Peyer's patch (tissue), 4 donors: ENCODE data around the gene FOXP2. TPM values are rescaled to one million over a fixed set of nuclear protein-coding genes. Genes with fewer than 3 reads are reported as not detected.

ENCODE experiments used
- DNase-seq, 3 donors: peaks; one replicate each; pipeline ENCODE4 v3.0.0-alpha.2; 2017 to 2019
- H3K27ac ChIP-seq, 4 donors: fragments of 200-600 bp; sonication (generic); one replicate each; pipeline ENCODE4 v1.5.1; 2016 to 2019
- H3K27me3 ChIP-seq, 2 donors: fragments of 200-600 bp; sonication (generic); one replicate each; pipeline ENCODE4 v1.5.1; 2019
- H3K36me3 ChIP-seq, 3 donors: fragments of 200-600 bp; sonication (generic); one replicate each; pipeline ENCODE4 v1.5.1; 2016 to 2019
- H3K4me1 ChIP-seq, 4 donors: fragments of 200-600 bp; sonication (generic); one replicate each; pipeline ENCODE4 v1.5.1; 2016 to 2019
- H3K4me3 ChIP-seq, 4 donors: fragments of 200-600 bp; sonication (generic); 1 replicate in 3 of 4; 2 replicates in 1 of 4; pipeline ENCODE4 v1.5.1; 2016 to 2019; ENCODE audit warnings: mild to moderate bottlenecking in 1 of 4
- H3K9me3 ChIP-seq, 4 donors: fragments of 200-600 bp; sonication (generic); one replicate each; pipeline ENCODE4 v1.5.1; 2016 to 2019; ENCODE audit warnings: mild to moderate bottlenecking in 1 of 4
- POLR2A ChIP-seq, 2 donors: fragments of 450-650 bp; IDR thresholded peaks; one replicate each; pipeline ENCODE4 v1.5.1; 2017; ENCODE audit warnings: antibody characterized with exemption in 2 of 2, mild to moderate bottlenecking in 2 of 2, moderate library complexity in 2 of 2
- total RNA-seq, 4 donors: library from RNA; depleted of rRNA; stranded (reverse); fragments of >200 nt; gene quantifications; one replicate each; pipeline ENCODE4 v1.1.0, GENCODE V29; 2016
- TF ChIP-seq, protein P1 (sequence below), 6 experiments: fragments of 450-650 bp in 4 of 6; fragments of 200-600 bp in 2 of 6; sonication (generic) in 1 of 6; IDR thresholded peaks; one replicate each; pipeline ENCODE4 v1.5.1; 2017 to 2019; ENCODE audit warnings: antibody characterized with exemption in 6 of 6, mild to moderate bottlenecking in 3 of 6, moderate library complexity in 1 of 6

The FOXP2 gene
- total RNA-seq, 4 donors from 2014 or later, result 10.5 to 46.2 (median 31.3) TPM

- Histone ChIP-seq H3K27ac (no peak overlapping the region), H3K4me3 (no peak overlapping the region), H3K9me3 (no peaks in the 10 kb centered on the region), H3K36me3 (no peaks in the 10 kb centered on the region), H3K4me1 (no peaks in the 10 kb centered on the region), H3K27me3 (no peaks in the 10 kb centered on the region)
- TF ChIP-seq, protein P1, sequence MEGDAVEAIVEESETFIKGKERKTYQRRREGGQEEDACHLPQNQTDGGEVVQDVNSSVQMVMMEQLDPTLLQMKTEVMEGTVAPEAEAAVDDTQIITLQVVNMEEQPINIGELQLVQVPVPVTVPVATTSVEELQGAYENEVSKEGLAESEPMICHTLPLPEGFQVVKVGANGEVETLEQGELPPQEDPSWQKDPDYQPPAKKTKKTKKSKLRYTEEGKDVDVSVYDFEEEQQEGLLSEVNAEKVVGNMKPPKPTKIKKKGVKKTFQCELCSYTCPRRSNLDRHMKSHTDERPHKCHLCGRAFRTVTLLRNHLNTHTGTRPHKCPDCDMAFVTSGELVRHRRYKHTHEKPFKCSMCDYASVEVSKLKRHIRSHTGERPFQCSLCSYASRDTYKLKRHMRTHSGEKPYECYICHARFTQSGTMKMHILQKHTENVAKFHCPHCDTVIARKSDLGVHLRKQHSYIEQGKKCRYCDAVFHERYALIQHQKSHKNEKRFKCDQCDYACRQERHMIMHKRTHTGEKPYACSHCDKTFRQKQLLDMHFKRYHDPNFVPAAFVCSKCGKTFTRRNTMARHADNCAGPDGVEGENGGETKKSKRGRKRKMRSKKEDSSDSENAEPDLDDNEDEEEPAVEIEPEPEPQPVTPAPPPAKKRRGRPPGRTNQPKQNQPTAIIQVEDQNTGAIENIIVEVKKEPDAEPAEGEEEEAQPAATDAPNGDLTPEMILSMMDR (IDR thresholded peaks at IDR 0.05), result no peak
- no peak for TF ChIP-seq POLR2A (IDR thresholded peaks at IDR 0.05)
- DNase-seq, result no peak
Measured at GRCh38 chr7:114671563-114672123, 257.0 kb downstream of the FOXP2 start.

- DNase-seq, result no peak
- TF ChIP-seq, protein P1 (IDR thresholded peaks at IDR 0.05), result no peak
- no peak for TF ChIP-seq POLR2A (IDR thresholded peaks at IDR 0.05)
- Histone ChIP-seq H3K9me3 (no peaks in the 10 kb centered on the region), H3K4me3 (no peak overlapping the region), H3K4me1 (no peaks in the 10 kb centered on the region), H3K36me3 (no peaks in the 10 kb centered on the region), H3K27ac (no peak overlapping the region), H3K27me3 (no peaks in the 10 kb centered on the region)
Measured at GRCh38 chr7:114678116-114678515, 263.5 kb downstream of the FOXP2 start.

- H3K4me1 ChIP-seq, result no peaks in the 10 kb centered on the region
- H3K4me3 ChIP-seq, result no peak overlapping the region
- H3K9me3 ChIP-seq, result no peaks in the 10 kb centered on the region
- no peak for TF ChIP-seq POLR2A (IDR thresholded peaks at IDR 0.05)
- TF ChIP-seq, protein P1 (IDR thresholded peaks at IDR 0.05), result no peak
- H3K27me3 ChIP-seq, result no peaks in the 10 kb centered on the region
- no peak for DNase-seq
- H3K27ac ChIP-seq, result no peak overlapping the region
- no peaks in the 10 kb centered on the region for H3K36me3 ChIP-seq
Measured at GRCh38 chr7:114687238-114687637, 272.6 kb downstream of the FOXP2 start.

DNA sequence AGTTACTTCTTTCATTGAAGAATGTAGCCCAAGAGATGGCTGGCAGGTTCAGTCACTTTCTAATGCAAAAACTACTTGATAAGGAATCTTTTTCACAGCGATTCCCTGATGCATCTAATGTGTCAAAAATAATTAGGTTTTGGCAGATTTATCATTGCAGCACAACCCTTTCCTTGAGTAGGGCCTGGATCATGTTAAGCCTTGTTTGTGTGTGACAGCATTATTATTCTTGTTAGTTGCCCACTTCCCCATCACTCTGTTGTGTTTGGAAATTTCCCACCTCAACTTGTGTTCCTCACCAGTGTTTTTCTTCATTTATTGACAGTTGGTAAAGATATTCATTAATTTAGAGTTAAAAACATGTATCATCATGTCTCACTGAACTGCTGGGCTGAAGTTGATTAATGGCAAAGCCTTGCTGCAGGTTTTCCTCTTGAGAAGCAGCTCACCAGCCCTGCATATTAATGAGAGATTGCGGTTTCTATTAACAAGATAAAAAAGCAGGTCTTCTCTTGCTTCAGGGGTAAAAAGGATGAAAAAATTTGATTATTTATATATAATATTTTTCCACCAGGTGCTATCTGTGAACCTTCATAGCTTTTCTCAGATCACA, 273.9 kb downstream of the FOXP2 start:
- DNase-seq, result no peak
- Histone ChIP-seq H3K4me1 (no peaks in the 10 kb centered on the region), H3K4me3 (no peak overlapping the region), H3K9me3 (no peaks in the 10 kb centered on the region), H3K36me3 (no peaks in the 10 kb centered on the region), H3K27me3 (no peaks in the 10 kb centered on the region), H3K27ac (no peak overlapping the region)
- no peak for TF ChIP-seq POLR2A (IDR thresholded peaks at IDR 0.05)
- TF ChIP-seq, protein P1 (IDR thresholded peaks at IDR 0.05), result no peak

DNA sequence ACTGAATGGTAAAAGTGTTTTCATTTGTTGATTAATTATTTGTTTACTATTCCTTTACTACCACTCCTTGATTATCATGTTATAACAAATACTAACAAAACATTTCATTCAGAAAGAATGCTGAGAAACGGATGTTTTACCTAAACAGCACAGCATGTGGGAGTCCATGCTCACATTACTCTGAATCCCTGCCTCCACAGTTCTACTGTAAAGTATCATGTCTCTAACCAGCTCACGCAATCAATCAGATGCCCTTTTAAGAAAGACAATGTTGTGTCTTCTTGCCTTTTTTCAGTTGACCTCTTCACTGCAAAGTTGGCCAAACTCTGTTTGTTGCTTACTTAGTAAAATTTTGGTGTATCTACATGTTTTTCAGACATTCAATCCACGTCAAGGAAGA, 274.8 kb downstream of the FOXP2 start:
- TF ChIP-seq, protein P1 (IDR thresholded peaks at IDR 0.05), result no peak
- no peak for TF ChIP-seq POLR2A (IDR thresholded peaks at IDR 0.05)
- Histone ChIP-seq H3K36me3 (no peaks in the 10 kb centered on the region), H3K27me3 (no peaks in the 10 kb centered on the region)

More for the DNA sequence above, 274.8 kb downstream of the FOXP2 start:
- Histone ChIP-seq H3K9me3 (no peaks in the 10 kb centered on the region), H3K4me3 (no peak overlapping the region), H3K4me1 (no peaks in the 10 kb centered on the region), H3K27ac (no peak overlapping the region)
- no peak for DNase-seq
